Epithelial cell of proximal tubule (primary cell): Measurements from ENCODE around the gene MIDN. TPM values are rescaled to one million over a fixed set of nuclear protein-coding genes. Genes with fewer than 3 reads are reported as not detected.
A peak's percentile ranks its signal among the peaks of the same experiment; 100 is the strongest.

Experiments used
- DNase-seq: peaks from one replicate; pipeline ENCODE4 v3.0.0-alpha.2; 2011; ENCODE audit warnings: low read depth
- H3K4me3 ChIP-seq: 2 replicates; pipeline ENCODE4 v1.5.1; 2011; ENCODE audit warnings: low read depth, mild to moderate bottlenecking, low read length
- CTCF ChIP-seq: conservative IDR thresholded peaks from 2 replicates; pipeline ENCODE4 v1.5.1; 2012; ENCODE audit warnings: low read depth, mild to moderate bottlenecking, low read length
- total RNA-seq: library from RNA; depleted of rRNA; stranded (reverse); fragments of >200 nt; gene quantifications from 2 replicates; pipeline ENCODE4 v1.2.3, GENCODE V29; 2015

The MIDN gene
- total RNA-seq, 1 donor from 2014 or later: 66.3 TPM

GRCh38 chr19:1239796-1240737 is 8.3 kb upstream of the MIDN start:
- H3K4me3 ChIP-seq: peak overlapping the region; percentile 47
- TF ChIP-seq CTCF: peak; percentile 62
- DNase-seq: no peak

- no peak for DNase-seq
- no peak for TF ChIP-seq CTCF
- H3K4me3 ChIP-seq: peak overlapping the region; percentile 82
Observed at GRCh38 chr19:1240925-1241324, 7.5 kb upstream of the MIDN start.

GRCh38 chr19:1241417-1242095 is 6.8 kb upstream of the MIDN start, which contains the start of gene ATP5F1D:
TSS of gene ATP5F1D (plus strand) at chr19:1241751. CDS start at chr19:1241851, 100 bp downstream.
- peak within 1 kb of the TSS; percentile 82 for H3K4me3 ChIP-seq
- no peak for TF ChIP-seq CTCF
- DNase-seq: no peak

- no peak for DNase-seq
- H3K4me3 ChIP-seq: peak overlapping the region; percentile 82
- TF ChIP-seq CTCF: peak; percentile 86
Observed at GRCh38 chr19:1243768-1244692, 4.4 kb upstream of the MIDN start.

GRCh38 chr19:1244693-1245451 is 3.5 kb upstream of the MIDN start:
- DNase-seq: no peak
- no peak for TF ChIP-seq CTCF
- peak overlapping the region; percentile 37 for H3K4me3 ChIP-seq
